ENCODE data around the gene BAG5.

DNA sequence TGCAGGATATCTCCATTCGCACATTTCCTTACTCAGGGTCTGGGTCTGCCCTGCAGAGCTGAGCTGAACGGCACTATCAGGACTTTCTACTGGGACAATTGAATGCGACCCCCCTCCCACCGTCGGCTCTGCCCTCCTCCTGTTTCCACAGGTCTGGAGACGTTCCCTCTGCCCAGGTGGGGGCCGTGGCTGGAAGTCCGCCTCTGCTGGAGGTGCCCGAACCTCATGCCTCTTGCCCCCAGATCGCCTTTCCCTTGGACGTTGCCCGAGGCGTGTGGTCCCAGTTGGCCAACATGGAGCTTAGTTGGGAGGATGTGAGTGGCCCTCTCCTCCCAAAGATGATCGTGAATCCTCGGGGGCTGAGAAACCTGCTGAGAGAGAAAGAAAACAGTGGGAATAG is 45.4 kb upstream of the BAG5 start:
- TF ChIP-seq, protein P1, sequence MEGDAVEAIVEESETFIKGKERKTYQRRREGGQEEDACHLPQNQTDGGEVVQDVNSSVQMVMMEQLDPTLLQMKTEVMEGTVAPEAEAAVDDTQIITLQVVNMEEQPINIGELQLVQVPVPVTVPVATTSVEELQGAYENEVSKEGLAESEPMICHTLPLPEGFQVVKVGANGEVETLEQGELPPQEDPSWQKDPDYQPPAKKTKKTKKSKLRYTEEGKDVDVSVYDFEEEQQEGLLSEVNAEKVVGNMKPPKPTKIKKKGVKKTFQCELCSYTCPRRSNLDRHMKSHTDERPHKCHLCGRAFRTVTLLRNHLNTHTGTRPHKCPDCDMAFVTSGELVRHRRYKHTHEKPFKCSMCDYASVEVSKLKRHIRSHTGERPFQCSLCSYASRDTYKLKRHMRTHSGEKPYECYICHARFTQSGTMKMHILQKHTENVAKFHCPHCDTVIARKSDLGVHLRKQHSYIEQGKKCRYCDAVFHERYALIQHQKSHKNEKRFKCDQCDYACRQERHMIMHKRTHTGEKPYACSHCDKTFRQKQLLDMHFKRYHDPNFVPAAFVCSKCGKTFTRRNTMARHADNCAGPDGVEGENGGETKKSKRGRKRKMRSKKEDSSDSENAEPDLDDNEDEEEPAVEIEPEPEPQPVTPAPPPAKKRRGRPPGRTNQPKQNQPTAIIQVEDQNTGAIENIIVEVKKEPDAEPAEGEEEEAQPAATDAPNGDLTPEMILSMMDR (IDR thresholded peaks at IDR 0.05), result no peak
- no peak for TF ChIP-seq EP300 (IDR thresholded peaks at IDR 0.05)

Measured in stomach (tissue), 4 donors.